Natural killer cell treated with Interleukin-12 subunit alpha and Interleukin-12 subunit beta and Interleukin-15 and Interleukin-18, amount 100 ng/mL, for 72 hours (primary cell): ENCODE measurements around the gene SOS1. TPM values are rescaled to one million over a fixed set of nuclear protein-coding genes. Genes with fewer than 3 reads are reported as not detected.
"Not testable (repeated sequence)": the region's sequence is repeated elsewhere in the genome, so short reads cannot be mapped to it uniquely, and the experiment has no call there.

Experiments used
- ATAC-seq, 2 donors: fragments of 150-1000 bp; cut with Tn5 transposase in 1 of 2; sonication (Bioruptor Pico), chemical (Tn5 transposase) in 1 of 2; 2 replicates each; pipeline ENCODE4 v1.10.0; 2021
- DNase-seq: peaks from one replicate; pipeline ENCODE4 v3.0.0; 2022; ENCODE audit warnings: low spot score
- H3K27ac Mint-ChIP-seq, 2 donors: 1 replicate in 1 of 2; 2 replicates in 1 of 2; pipeline ENCODE4 v1.8.0; 2022; ENCODE audit warnings: mixed read lengths in 2 of 2, mild to moderate bottlenecking in 1 of 2, moderate library complexity in 1 of 2
- H3K27me3 Mint-ChIP-seq, 2 donors: 1 replicate in 1 of 2; 2 replicates in 1 of 2; pipeline ENCODE4 v1.8.0; 2022; ENCODE audit warnings: mixed read lengths in 2 of 2
- H3K36me3 Mint-ChIP-seq: one replicate; pipeline ENCODE4 v1.8.0; 2022; ENCODE audit warnings: mixed read lengths
- H3K4me1 Mint-ChIP-seq, 2 donors: 1 replicate in 1 of 2; 2 replicates in 1 of 2; pipeline ENCODE4 v1.8.0; 2022; ENCODE audit warnings: low read depth in 2 of 2, mixed read lengths in 2 of 2, mild to moderate bottlenecking in 1 of 2
- H3K4me3 Mint-ChIP-seq: one replicate; pipeline ENCODE4 v1.8.0; 2022; ENCODE audit warnings: mixed read lengths
- H3K9me3 Mint-ChIP-seq: 2 replicates; pipeline ENCODE4 v1.8.0; 2022; ENCODE audit warnings: mixed read lengths
- total RNA-seq, 2 donors: library from RNA; stranded (reverse); gene quantifications; one replicate each; pipeline ENCODE4 v1.2.3, GENCODE V29; 2022

Gene SOS1
- total RNA-seq, 2 donors from 2014 or later: 57.9 to 67.1 TPM

DNA sequence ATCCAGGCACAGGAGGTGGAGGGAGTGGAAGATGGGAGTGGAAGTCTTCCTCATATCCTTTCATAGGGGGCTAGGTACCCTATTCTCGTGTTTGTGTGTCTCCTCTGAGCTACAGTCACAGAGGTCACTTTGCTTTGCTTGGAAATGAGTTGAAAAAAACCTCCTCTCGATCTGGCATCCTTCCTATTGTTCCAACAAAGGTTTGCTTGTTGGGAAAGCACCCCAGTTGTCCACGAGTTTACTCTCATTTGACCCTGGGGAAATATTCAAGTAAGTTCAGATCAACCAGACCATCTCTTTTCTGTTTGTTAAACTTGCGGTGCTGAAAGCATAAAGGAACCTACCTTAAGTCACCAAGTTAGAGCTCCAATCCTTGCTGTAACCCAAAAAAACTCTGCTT is 171.9 kb downstream of the SOS1 start:
- no peaks in the 10 kb centered on the region for H3K4me1 Mint-ChIP-seq

GRCh38 chr2:38948387-38948882 is 172.4 kb downstream of the SOS1 start:
- no peaks in the 10 kb centered on the region for H3K36me3 Mint-ChIP-seq
- DNase-seq (no peak), ATAC-seq (no peak)
- H3K9me3 Mint-ChIP-seq: no peaks in the 10 kb centered on the region
- no peaks in the 10 kb centered on the region for H3K4me1 Mint-ChIP-seq
- no peak overlapping the region for H3K27ac Mint-ChIP-seq
- H3K4me3 Mint-ChIP-seq: no peak overlapping the region
- H3K27me3 Mint-ChIP-seq: no peaks in the 10 kb centered on the region

More for the DNA sequence above, 171.9 kb downstream of the SOS1 start:
- Mint-ChIP-seq H3K27ac (no peak overlapping the region), H3K9me3 (no peaks in the 10 kb centered on the region), H3K36me3 (no peaks in the 10 kb centered on the region), H3K4me3 (no peak overlapping the region), H3K27me3 (peaks cover 0 to 1% of the 10 kb centered on the region in 2 donors)
- DNase-seq (no peak), ATAC-seq (no peak)

- Mint-ChIP-seq H3K27me3 (no peaks in the 10 kb centered on the region), H3K36me3 (no peaks in the 10 kb centered on the region), H3K4me1 (no peaks in the 10 kb centered on the region), H3K9me3 (no peaks in the 10 kb centered on the region), H3K27ac (no peak overlapping the region), H3K4me3 (no peak overlapping the region)
- peak; percentile 48 to 60 for ATAC-seq
- DNase-seq: no peak
Observed at GRCh38 chr2:38947241-38948239, 173.3 kb downstream of the SOS1 start.

DNA sequence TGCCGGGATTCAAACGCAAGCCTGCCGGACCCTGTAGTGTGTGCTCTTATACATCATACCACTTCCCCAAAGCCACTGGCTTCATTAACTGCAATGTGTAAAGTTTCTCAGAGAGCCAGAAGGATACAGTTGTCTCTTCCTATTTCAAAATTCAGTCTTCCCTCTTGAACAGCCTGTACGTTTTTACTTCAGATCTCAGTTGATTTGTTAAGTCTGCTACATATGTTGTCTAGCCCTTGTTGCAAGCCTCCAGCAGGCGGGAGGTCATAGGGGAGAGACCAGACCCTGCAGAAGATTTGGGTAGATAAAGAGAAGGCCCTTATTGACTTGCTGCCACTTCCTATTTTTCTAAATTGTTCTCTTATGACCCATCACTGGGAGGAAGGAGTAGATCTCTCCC is 174.9 kb downstream of the SOS1 start:
- Mint-ChIP-seq H3K27me3 (no peaks in the 10 kb centered on the region), H3K4me3 (no peak overlapping the region), H3K9me3 (no peaks in the 10 kb centered on the region), H3K36me3 (no peaks in the 10 kb centered on the region), H3K27ac (no peak overlapping the region), H3K4me1 (no peaks in the 10 kb centered on the region)
- DNase-seq: no peak
- no peak for ATAC-seq

DNA sequence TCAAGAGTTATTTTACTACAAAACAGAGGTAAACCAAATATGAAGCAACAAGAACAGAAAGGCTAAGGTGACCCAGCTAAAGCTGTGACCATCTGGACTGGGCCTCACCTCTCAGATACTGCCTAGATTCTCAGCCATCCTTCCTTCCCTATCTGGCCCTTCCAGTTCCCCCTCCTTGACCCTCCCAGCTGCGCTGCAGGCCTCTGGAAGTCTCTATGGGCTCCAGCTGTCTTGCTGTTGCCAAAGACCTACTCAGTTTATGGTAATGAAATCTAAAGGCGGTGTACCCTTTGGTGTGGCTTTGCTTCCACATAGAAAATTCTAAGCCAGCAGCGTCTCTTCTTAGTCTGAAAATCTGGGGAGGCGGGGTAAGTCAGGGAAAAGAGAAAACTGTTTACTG is 175.5 kb downstream of the SOS1 start:
- ATAC-seq: no peak
- Mint-ChIP-seq H3K9me3 (no peaks in the 10 kb centered on the region), H3K36me3 (no peaks in the 10 kb centered on the region), H3K4me1 (no peaks in the 10 kb centered on the region), H3K4me3 (no peak overlapping the region), H3K27me3 (peaks cover 0 to 2% of the 10 kb centered on the region in 2 donors), H3K27ac (no peak overlapping the region)
- DNase-seq: no peak

- H3K9me3 Mint-ChIP-seq: no peaks in the 10 kb centered on the region
- DNase-seq: no peak
- no peak overlapping the region for H3K4me3 Mint-ChIP-seq
- no peak for ATAC-seq
- no peaks in the 10 kb centered on the region for H3K4me1 Mint-ChIP-seq
- H3K27ac Mint-ChIP-seq: no peak overlapping the region
- peaks cover 0 to 3% of the 10 kb centered on the region in 2 donors for H3K27me3 Mint-ChIP-seq
- no peaks in the 10 kb centered on the region for H3K36me3 Mint-ChIP-seq
Observed at GRCh38 chr2:38943784-38944183, 177.1 kb downstream of the SOS1 start.

- H3K36me3 Mint-ChIP-seq: no peaks in the 10 kb centered on the region
- DNase-seq (no peak), ATAC-seq (no peak)
- no peaks in the 10 kb centered on the region for H3K9me3 Mint-ChIP-seq
- H3K4me3 Mint-ChIP-seq: no peak overlapping the region
- H3K4me1 Mint-ChIP-seq: no peaks in the 10 kb centered on the region
- no peak overlapping the region for H3K27ac Mint-ChIP-seq
- peaks cover 0 to 6% of the 10 kb centered on the region in 2 donors for H3K27me3 Mint-ChIP-seq
Observed at GRCh38 chr2:38940746-38941145, 180.1 kb downstream of the SOS1 start.

- Mint-ChIP-seq H3K9me3 (no peaks in the 10 kb centered on the region), H3K4me3 (no peak overlapping the region), H3K36me3 (no peaks in the 10 kb centered on the region), H3K27me3 (peaks cover 7 to 14% of the 10 kb centered on the region in 2 donors), H3K4me1 (no peaks in the 10 kb centered on the region), H3K27ac (no peak overlapping the region)
- ATAC-seq (no peak), DNase-seq (no peak)
Observed at GRCh38 chr2:38937548-38937947, 183.3 kb downstream of the SOS1 start.

- H3K36me3 Mint-ChIP-seq, DNase-seq, H3K4me1 Mint-ChIP-seq, H3K27ac Mint-ChIP-seq, H3K9me3 Mint-ChIP-seq, ATAC-seq, H3K4me3 Mint-ChIP-seq: not testable (repeated sequence)
- H3K27me3 Mint-ChIP-seq: peaks cover 7 to 14% of the 10 kb centered on the region in 2 donors
Observed at GRCh38 chr2:38936516-38936915, 184.3 kb downstream of the SOS1 start.

DNA sequence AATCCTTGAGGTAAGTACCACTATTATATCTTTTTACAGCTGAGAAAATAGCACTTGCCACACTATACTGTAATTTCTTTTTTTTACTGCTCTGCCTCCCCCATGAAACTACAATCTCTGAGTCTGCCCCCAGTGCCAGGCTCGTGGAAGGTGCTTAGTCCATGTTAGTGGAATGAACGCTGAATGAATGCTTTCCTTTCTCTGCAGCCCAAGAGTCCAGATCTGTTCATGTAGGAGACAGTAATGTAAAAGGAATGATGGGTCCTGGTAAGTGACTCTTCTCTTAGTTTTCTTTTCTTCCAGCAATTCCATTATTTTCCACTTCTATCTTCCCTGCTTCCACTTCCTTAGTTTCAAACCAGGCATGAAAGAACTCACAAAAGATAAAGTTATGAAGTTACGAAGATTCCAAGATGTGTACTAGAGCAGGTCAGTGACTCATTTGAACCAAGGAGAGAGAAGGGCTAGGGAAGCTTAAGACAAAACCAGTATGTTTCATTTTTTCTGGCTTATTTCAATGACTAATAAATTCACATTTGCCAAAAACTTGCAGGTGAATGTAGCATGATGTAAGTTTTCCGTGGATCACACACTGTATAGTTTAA is 185.2 kb downstream of the SOS1 start:
- ATAC-seq: no peak
- Mint-ChIP-seq H3K4me1 (no peaks in the 10 kb centered on the region), H3K4me3 (no peak overlapping the region), H3K27me3 (peaks cover 7 to 14% of the 10 kb centered on the region in 2 donors), H3K36me3 (no peaks in the 10 kb centered on the region), H3K9me3 (no peaks in the 10 kb centered on the region), H3K27ac (no peak overlapping the region)
- DNase-seq: no peak

DNA sequence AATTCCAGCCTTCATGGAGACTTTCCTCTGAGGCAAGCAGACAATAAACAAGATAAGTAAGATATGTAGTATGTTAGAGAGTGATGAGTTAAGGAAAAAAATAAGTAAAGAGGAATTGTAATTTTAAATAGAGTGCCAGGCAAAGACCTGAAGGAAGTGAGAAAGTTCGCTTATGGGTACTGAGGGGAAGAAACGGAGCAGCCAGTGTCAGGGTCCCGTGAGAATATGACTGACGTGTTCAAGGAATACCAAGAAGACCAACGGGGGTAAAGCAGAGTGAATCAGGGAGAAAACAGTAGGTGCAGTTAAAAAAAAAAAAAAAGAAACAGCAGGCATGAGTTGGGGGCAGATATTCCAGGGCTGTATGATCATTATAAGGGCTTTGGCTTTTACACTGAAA is 186.1 kb downstream of the SOS1 start:
- Mint-ChIP-seq H3K4me3 (no peak overlapping the region), H3K36me3 (no peaks in the 10 kb centered on the region), H3K27me3 (peaks cover 7 to 11% of the 10 kb centered on the region in 2 donors), H3K27ac (no peak overlapping the region), H3K4me1 (no peaks in the 10 kb centered on the region), H3K9me3 (no peaks in the 10 kb centered on the region)
- ATAC-seq (no peak), DNase-seq (no peak)

- no peaks in the 10 kb centered on the region for H3K9me3 Mint-ChIP-seq
- H3K27ac Mint-ChIP-seq: no peak overlapping the region
- ATAC-seq: no peak
- H3K4me3 Mint-ChIP-seq: no peak overlapping the region
- H3K4me1 Mint-ChIP-seq: no peaks in the 10 kb centered on the region
- DNase-seq: no peak
- H3K36me3 Mint-ChIP-seq: no peaks in the 10 kb centered on the region
- H3K27me3 Mint-ChIP-seq: peaks cover 7 to 11% of the 10 kb centered on the region in 2 donors
Observed at GRCh38 chr2:38933653-38934052, 187.2 kb downstream of the SOS1 start.

DNA sequence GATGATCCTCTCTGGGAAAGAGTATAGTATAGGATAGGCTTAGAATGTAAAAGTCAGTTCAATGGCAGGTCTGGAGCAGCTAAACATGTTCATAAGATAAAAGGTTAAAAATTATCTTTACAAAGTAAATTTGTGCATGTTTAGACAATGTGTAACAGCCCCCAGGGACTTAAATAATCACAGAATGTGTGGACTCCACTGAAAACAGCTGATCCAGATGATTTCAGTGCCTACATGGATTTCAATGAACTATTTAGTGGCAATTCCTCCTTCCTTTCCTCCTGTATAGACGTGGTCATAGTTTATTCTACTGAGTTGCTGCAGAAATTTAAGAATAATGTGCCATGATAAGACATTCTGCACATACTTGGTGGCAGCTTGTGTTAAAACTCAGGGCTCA is 188.3 kb downstream of the SOS1 start:
- H3K4me1 Mint-ChIP-seq: no peaks in the 10 kb centered on the region
- no peaks in the 10 kb centered on the region for H3K9me3 Mint-ChIP-seq
- no peaks in the 10 kb centered on the region for H3K36me3 Mint-ChIP-seq
- DNase-seq (no peak), ATAC-seq (no peak)
- H3K4me3 Mint-ChIP-seq: no peak overlapping the region
- H3K27me3 Mint-ChIP-seq: peaks cover 7 to 13% of the 10 kb centered on the region in 2 donors
- H3K27ac Mint-ChIP-seq: no peak overlapping the region
